ENCODE results near the gene SMIM32.

- no peak for TF ChIP-seq YY1 (IDR thresholded peaks at IDR 0.05; ENCODE audit: insufficient read depth, insufficient read length)
- TF ChIP-seq SUZ12 (IDR thresholded peaks at IDR 0.05; ENCODE audit: extremely low read depth, insufficient read depth, insufficient read length): no peak
- TF ChIP-seq ZNF274 (IDR thresholded peaks at IDR 0.05; ENCODE audit: low read depth, low read length): no peak
Measured at GRCh38 chr5:136226401-136226800, 33.4 kb upstream of the SMIM32 start.

Data from NT2/D1 (cell line).